Measurements from ENCODE around the gene ING5.

Gene ING5

DNA sequence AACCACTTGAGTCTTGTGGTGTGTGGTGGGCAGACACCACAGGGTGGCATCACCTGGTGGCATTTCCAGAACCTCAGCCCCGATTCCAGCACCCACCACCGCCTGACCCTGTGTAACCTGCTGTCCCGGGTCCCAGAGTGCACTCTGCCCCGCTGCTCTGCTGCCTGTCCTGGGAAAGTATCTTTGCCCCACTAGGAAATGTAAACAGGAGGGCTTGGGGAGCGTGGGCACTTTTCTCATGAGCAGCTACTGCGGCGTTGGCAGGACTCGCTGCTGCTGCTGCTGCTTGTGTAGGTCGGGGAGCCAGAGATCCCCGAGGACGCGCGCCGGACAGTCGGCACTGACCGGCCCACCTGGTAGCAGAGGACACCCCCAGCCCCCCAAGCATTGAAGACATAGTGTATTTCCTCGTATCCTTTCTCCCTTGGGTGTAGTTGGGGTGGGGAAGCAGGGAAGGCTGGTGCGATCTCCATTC, 28.6 kb upstream of the ING5 start:
- DNase-seq: no peak

DNA sequence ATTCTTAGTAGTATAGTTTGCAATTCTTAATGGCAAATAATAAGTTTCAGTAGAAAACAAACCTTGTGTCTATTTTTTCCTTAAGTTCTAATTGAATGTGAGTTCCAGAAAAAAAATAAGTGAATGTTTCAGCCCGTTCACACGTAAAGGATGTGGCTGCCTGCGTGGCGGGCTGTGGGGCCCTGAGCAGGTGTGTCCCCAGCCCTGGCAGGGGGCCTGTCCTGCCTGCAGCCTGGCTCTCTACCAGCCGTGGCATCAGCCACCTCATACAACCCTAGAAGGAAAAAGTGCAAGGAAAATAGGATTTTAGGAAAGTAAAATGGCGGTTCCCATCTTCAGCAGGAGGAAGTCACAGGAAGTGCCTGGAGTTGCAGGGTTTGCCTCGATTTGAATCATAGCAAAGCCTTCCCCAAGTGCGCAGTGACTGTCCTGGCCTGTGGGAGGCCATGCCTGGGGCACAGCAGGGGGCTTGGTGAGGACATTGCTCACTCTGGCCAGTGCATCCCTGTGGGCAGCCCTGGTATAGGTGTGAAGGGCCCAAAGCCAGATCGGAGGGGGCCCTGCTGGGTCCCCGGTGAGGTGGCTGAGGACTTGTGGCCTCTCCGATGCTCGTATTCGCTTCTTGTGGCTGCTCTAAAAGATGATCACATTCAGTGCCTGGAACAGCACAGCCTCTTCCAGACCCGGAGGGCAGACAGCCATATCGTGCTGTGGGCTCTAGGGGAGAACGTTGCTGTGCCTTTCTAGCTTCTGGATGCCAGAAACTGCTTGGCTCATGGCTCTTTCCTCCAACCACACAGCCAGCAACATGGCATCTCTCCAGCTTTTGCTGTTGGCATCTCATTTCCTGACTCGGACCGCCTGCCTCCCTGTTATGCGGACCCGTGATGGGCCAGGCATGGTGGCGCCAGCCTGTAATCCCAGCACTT, 27.8 kb upstream of the ING5 start:
- DNase-seq: no peak

DNA sequence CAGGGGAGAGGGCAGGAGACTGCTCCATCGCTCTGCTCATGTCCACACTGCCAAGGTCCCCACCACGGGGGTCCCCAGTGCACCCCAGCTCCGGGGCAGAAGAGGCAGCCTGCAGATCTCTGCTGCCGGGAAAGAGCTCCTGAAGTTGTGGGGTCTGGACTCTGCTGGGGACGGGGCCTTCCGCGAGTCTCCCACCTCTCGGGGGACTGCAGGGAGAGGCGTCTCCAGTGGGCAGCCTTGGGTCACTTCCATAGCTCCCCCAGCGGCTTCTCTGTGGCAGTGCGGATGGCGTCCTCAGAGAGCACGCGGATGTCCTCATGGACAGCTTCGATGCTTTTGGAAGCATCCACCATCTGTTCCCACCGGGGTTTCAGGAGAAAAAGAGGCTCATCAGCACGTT, 26.0 kb upstream of the ING5 start:
- no peak for DNase-seq

DNA sequence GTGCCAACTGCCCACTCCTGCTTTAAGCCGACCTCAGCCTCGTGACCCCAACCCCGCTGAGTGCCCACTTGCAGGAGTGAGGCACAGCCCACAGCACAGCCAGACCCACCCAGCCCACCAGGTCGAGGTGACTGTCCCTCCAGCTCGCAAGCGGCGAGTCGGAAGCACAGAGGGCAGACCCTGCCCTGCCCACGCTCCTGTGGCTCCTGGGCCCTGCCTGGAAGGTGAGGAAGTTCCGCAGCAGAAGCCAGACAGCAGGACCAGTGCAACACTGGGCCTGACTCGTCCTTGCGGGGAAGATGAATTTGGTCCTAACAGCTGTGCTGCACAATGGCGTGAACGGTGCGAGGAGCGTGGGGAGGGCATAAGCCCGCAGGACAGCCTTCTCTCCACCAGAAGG, 25.2 kb upstream of the ING5 start:
- DNase-seq: no peak

DNA sequence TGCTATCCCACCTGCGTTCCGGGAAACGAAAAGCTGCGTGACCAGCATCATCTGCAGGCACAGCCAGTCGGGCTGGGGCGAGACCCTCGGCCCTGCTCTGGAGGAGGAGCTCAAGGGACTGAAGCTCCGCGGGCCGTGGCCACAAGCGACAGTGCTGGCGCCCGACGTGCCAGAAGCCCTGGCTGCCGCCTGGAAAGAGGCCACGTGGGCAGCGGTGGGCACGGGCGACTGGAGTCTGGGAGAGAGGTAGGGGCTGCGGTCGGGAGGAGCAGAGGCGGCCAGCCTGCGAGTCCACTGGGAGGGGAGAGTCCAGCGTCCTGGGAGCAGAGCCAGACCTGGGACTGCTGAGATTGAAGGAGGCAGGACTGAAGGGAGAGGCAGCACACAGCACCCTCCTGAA, 24.4 kb upstream of the ING5 start:
- no peak for DNase-seq

DNA sequence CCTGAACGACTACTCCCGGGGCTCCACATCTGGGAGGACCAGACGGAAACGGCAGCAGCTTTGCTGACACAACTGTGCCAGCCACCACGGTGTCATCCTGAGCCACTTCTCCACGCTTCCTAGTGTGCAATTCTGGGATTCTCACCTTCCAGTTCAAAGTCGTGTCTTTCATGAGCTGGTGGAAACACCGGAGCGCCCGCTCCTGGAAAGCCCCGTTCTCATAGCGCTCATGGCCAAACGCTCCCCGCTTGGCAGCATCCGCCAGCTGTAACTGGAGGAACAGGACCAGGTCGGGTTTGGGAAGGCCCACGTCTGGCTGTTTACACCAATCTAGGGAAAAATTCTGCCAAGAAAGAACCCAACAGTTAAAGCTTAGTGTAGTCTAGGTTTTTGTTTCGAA, 23.5 kb upstream of the ING5 start:
- DNase-seq: no peak

DNA sequence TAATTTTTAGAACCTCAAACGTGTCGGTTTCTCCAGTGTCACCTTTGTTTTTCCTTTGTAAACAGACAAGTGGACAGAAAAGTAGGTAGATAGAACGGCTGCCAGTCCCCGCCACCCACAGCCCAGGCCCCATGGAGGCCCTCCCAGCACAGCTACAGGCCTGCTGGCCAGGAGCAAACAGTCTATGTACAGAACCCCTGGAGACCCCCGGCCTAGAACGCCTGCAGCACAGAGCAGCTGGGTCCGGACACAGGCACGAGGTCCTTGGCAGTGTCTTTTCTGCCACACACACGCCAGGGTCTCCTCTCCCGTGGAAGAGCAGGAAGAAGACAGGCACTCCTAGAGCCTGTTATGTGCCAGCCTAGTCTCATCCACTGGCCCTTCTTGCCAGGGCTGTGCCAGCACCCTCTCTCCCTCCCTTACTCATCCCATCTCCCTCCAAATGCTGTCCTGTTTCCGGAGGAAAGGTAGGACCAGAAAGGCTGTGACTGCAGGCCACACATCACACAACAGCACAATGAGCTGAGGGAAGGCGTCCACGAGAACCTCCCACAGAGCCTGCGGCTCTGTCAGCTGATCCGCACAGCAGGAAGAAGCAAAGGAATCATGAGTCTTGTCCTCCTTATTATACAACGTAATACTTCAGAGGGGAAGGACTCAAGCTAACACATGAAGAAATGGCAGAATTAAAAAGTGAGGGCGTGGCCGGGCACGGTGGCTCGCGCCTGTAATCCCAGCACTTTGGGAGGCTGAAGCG, 22.9 kb upstream of the ING5 start:
- no peak for DNase-seq

DNA sequence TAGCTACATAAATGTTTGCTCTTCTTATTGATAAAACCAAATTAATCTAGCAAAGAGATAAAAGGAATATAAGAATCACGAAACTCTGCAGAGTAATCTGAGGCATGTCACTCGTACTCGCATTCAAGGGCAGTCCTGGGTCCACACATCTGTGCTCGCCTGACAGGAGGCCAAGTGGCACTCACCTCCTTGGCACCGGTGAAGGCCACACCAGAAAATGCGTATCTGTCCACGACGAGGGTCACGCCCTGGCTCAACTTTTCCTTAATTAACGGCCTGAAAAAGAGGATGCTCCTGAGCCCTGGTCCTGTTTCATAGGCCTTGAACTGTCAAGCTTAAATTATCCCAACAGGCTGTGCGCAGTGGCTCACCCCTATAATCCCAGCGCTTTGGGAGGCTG, 21.8 kb upstream of the ING5 start:
- no peak for DNase-seq

DNA sequence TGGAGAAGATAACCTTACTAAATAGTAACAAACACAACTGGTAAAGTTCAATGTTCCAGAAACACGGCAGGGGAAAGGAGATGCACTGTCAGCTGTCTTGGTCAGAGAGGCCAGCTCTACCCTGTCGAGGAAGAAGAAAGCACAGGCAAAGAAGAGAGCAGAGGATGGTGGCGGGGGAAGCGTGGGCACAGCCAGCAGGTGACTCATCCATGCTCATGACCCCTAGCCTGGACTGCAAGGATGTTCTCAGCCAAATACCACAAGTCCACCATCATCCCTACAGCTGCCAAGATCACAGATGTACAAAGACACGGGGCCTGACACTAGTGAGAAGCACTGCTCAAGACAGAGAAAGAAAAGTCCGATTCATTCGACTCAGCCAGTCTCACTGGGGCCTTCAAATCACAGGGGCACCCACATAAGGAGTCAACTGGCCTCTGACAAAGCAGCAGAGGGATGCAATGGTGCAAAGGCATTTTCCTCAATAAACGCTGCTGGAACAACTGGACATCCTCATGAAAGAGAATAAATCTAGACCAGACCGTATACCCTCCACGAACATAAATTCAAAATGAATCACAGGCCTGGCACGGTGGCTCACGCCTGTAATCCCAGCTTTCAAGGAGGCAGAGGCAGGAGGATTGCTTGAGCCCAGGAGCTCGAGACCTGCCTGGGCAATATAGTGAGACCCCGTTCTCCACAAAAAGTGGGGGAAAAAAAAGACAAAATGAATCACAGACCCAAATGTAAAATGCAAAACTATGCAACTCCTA, 20.8 kb upstream of the ING5 start:
- peak; percentile 13 for DNase-seq

DNA sequence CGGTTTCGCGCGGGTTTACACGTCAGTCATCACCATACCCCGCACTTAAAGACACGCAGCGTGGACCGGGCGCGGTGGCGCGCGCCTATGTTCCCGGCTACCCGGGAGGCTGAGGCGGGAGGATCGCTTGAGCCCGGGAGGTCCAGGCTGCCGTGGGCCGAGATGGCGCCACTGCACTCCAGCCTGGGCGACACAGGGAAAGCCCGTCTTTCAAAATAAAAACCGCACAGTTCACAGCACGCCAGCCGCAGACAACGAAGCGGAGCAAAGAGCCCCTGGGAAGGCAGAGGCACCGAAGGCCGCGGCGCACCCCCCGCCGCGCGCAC, 15.6 kb upstream of the ING5 start:
- DNase-seq: no peak

DNA sequence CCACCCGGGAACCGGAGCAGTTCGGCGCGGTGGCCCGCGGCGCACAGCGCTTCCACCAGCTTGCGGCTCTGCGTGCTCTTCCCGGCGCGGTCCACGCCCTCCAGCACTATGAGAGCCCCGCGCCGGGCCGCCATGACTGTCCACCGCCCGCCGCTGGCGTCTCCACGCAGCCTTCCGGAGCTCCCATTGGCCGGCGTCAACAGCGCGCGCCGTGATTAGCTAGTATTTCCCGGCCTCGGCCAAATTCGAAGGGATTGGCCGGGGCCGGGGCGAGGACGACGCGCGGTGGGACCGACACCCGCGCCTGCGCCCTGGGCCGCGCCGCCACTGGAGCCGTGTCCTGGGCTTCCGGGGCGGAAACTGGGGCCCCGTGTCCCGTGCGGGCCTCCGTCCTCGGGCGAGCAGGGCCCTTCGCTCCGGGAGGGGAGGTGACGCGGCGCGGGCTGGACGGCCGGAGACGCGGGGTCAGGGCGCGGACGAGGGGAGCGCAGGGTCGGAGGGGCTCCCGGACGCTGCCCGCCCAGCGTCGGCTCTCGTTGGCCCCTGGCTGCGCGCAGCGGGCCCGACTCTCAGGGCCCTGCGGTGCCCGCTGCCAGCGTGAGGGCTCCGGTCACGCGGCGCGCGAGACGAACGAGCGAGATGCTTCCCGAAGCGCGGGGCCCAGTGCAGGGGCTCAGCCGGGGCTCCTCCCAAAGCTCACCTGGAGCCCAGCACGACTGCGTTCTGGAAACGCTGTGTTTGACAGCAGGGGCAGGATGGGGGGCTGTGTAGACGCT, 15.0 kb upstream of the ING5 start, which contains the start of gene DTYMK:
DTYMK (minus strand) TSS at position 166 of the 776 bp plus-strand sequence; CDS start at position 134, 32 bp downstream.
- peak; percentile 99 for DNase-seq

DNA sequence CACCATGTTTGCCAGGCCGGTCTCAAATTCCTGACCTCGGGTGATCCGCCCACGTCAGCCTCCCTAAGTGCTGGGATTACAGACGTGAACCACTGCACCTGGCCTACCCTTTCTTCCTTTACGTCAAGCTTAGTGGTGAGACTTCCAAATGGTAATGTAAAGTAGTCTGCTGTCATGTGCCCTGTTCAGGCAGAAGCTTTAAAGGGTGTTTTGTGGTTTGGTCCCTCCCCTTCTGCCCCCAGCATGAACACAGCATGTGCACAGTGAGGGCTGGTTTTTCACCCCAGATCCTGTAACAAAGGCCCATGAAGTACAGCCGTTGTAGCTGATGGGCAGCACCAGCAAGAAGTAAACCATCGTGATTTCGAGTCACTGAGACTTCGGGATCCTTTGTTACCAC, 12.5 kb upstream of the ING5 start:
- DNase-seq: no peak

DNA sequence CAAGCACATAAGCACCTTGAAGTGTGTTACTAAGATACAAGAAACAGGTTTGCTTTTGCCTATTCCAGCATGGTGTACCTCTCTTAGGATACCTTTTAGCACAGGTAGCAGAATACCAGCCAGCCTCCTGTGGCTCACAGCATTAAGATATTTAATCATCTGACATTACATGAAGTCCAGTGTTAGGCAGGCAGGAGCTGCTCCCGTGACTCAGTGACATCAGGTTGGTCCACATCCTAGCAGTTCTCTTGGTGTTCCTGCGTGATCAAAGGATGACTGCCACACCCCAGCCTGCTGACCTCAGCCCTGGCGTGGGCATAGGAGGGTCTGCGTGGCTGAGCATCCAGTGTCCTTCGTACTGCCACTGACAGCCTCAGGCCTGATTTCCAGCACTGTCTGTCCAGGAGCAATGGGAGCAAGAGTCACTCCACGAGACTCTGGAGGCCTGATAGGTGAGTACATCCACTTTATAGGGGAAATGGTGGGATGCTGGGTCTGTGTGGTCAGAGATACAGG, 11.6 kb upstream of the ING5 start:
- DNase-seq: no peak

DNA sequence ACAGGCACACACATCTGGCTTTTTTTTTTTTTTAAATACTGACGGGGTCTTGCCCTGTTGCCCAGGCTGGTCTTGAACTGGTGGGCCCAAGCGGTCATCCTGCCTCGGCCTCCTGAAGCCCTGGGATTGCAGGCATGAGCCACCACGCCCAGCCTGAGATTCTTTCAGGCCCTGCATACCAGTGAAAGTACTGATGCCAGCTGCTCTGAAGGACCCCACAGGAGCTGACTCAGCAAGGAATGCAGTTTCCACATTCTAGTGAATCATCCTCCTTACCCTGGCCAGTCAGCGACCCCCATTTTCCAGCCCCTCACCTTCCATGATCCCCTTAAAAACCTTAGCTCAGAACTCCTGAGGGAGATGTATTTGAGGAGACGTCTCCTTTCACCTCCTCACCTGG, 9.4 kb upstream of the ING5 start:
- DNase-seq: no peak

DNA sequence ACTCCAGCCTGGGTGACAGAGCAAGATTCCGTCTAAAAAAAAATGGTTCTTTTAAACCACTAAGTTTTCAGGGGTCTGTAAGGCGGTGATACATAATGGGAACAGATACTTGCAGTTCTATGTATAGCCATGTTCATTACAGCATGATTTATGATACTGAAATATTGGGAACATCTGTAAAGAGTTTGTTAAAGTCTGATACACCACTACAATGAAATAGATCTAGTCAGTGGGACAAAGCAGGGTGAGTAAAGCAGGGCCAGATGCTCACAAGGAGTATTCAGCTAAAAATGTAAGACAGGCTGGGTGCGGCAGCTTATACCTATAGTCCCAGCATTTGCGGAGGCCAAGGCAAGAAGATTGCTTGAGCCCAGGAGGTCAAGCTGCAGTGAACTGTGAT, 6.2 kb upstream of the ING5 start:
- no peak for DNase-seq

DNA sequence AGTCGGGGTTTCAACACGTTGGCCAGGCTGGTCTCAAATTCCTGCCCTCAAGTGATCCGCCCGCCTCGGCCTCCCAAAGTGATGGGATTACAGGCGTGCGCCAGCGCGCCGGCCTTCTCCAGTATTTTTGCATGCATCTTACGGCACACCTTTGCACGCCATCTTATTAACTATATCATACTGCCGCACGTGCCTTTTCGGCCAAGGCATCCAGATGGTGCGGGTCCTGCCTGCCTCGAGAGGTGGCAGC, 765 bp upstream of the ING5 start:
- no peak for DNase-seq

DNA sequence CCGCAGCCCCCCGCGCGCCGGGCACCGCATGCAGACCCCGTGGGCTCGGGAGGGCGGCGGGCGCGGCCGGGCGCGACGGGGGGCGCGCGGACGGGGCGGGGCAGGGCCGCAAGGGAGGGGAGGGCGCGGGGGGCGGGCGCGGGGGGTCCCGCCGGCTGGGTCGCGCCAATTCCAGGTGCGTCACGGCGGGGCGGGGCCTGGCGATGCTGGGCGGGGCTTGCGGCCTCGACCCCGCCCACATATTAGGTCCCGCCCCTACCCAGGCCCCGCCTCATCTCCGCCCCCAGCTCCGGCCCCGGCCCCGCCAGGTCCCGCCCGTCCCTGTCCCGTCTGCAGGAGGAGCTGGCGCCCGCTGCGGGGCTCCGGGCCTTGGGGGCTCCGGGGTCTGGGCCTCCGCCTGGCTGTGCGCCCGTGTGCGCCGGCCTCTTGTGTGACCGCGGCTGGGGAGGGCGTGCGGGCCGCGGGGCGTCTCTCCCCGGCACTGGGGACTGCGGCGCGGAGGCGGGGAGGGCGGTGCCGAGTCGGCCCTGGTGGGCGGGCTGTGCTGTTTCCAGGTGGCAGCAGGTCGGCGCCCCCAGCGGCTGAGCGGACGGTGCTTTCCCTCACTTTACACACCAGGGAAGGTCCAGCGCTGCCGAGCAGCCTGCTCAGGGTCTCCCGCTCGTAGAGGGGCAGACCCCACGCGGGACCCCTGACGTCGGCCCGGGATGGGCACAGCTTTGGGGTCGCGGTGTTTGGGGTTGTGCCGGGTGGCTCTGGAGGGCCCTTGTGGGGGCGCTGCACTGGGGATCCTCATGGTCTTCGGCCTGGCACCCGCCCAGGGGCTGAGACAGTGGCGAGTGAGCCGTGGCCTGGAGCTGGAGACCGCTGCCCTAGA, 554 bp downstream of the ING5 start:
- DNase-seq: peak; percentile 90

DNA sequence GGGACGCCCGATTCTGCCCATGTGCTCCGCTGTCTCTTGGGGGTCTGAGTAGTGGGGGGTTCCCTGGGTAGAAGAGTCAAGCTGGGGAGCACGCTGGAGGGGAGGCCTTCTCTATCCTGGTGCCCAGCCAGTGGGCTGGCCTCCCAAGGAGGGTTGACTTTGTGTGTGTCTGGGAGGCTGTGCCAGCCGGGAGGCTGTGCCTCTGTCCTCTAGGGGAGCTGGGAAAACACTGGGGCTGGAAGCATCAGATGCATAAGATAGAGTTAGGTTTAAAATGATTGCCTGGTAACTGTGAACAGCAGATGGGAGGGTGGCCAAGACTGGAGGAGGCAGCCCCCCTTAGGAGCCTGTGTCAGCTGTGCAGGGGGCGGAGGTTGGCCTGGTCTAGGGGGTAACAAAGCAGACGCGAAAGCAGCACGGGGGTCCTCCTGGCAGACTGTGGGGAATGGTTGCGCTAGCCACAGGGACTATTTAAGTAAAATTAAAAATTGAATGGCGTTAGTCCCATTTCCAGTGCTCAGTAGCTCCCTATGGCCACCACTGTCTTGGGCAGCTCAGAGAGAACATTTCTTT, 1.3 kb downstream of the ING5 start:
- DNase-seq: no peak

DNA sequence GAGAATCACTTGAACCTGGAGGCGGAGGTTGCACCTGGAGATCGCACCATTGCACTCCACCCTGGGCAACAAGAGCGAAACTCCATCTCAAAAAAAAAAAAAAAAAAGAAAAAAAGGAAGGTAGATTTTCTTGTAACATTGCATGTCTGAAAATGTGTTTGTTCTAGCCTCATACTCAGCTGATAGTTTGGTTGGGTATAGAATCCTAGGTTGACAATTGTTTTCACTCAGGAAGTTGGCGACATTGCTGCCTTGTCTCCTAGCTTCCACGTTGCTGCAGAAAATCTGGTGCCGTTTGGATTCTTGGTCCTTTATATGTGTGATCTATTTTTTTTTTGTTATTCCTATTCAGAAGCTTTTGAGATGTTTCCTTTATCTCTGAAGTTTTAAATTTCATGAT, 4.7 kb downstream of the ING5 start:
- no peak for DNase-seq

DNA sequence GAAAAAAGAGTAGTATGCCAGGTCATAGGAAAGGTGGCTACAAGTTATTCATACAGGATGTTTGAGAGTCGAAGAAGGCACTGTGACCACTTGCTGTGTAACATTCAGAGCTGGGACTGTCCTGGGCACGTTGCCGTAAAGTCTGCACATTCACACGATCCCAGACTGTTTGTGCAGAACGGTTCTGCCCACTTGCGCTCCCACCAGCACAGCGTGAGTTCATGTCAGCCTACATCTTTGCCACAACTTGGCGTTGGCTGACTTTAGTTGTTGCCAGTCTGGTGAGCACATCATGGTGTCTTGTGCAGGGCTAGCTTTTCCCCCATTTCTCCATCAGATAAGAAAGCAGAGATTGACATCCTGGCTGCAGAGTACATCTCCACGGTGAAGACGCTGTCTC, 7.0 kb downstream of the ING5 start:
- no peak for DNase-seq

DNA sequence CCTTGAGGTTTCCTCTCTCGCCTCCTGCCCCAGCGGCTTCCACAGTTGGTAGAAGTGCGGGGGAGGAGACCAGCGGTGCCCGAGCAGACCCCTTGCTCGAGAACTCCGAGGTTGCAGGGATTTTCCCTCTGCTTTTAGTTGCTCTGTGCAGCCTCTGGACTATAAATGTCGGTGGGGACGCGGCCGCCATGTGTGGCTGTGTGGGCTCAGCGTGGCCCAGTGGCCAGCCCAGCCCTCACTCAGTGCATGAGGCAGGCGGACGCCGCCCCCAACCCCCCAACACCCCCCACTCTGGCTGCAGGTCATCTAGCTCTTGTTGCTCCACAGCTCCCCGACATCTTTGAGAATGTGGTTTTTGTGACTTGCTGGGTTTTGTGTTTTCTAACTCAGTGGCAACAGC, 17.3 kb downstream of the ING5 start:
- no peak for DNase-seq

All from suppressor macrophage treated with lipopolysaccharide for 4 hours (primary cell).